Naive thymus-derived CD4-positive, alpha-beta T cell (primary cell): Measurements from ENCODE around the gene RRAS2. TPM values are rescaled to one million over a fixed set of nuclear protein-coding genes. Genes with fewer than 3 reads are reported as not detected.
"Not testable (repeated sequence)": the region's sequence is repeated elsewhere in the genome, so short reads cannot be mapped to it uniquely, and the experiment has no call there.

Source experiments
- ATAC-seq: fragments of 150-1000 bp; cut with Tn5 transposase; 2 replicates; pipeline ENCODE4 v1.10.0; 2021; ENCODE audit warnings: mild to moderate bottlenecking, moderate library complexity
- CTCF ChIA-PET: fragments of 350-600 bp; sonication (Branson Sonifier 250); formaldehyde crosslinking; loops from one replicate; lab custom pipeline; 2021; ENCODE audit warnings: antibody characterized with exemption; lab: Charles Lee
- POLR2A ChIA-PET: fragments of 350-600 bp; sonication (Branson Sonifier 250); formaldehyde crosslinking; loops from one replicate; lab custom pipeline; 2021; ENCODE audit warnings: antibody characterized with exemption, inconsistent platforms; lab: Charles Lee
- DNase-seq, 9 donors: peaks; one replicate each; pipeline versions ENCODE4 v3.0.0 to v3.0.0-alpha.2; 2020 to 2022; ENCODE audit warnings: mixed read lengths in 1 of 9
- H3K27ac ChIP-seq: one replicate; pipeline ENCODE4 v1.7.0; 2013; ENCODE audit warnings: mild to moderate bottlenecking, low read depth, low read length, moderate library complexity
- H3K27me3 ChIP-seq, 2 donors: one replicate each; pipeline ENCODE4 v1.7.0; 2013; ENCODE audit warnings: low read length in 2 of 2, mild to moderate bottlenecking in 2 of 2, moderate library complexity in 2 of 2; ENCODE audit not compliant: control insufficient read depth in 2 of 2, insufficient read depth in 2 of 2
- H3K36me3 ChIP-seq, 3 experiments: 1 replicate in 2 of 3; 2 replicates in 1 of 3; pipeline ENCODE4 v1.7.0; 2013; ENCODE audit warnings: low read length in 3 of 3, mild to moderate bottlenecking in 3 of 3, moderate library complexity in 1 of 3; ENCODE audit not compliant: insufficient read depth in 3 of 3, control insufficient read depth in 2 of 3
- H3K4me1 ChIP-seq, 2 donors: one replicate each; pipeline ENCODE4 v1.7.0; 2013; ENCODE audit warnings: low read length in 2 of 2, mild to moderate bottlenecking in 2 of 2, moderate library complexity in 1 of 2; ENCODE audit not compliant: control insufficient read depth in 2 of 2, insufficient read depth in 2 of 2
- H3K4me3 ChIP-seq: 2 replicates; pipeline ENCODE4 v1.7.0; 2013; ENCODE audit warnings: mild to moderate bottlenecking, low read length
- H3K9me3 ChIP-seq, 3 experiments: 1 replicate in 2 of 3; 2 replicates in 1 of 3; pipeline ENCODE4 v1.7.0; 2013; ENCODE audit warnings: low read length in 3 of 3; ENCODE audit not compliant: control insufficient read depth in 2 of 3
- H3K27ac Mint-ChIP-seq, 9 donors: one replicate each; pipeline ENCODE4 v1.8.0; 2020 to 2022; ENCODE audit warnings: mixed read lengths in 9 of 9, mild to moderate bottlenecking in 8 of 9, moderate library complexity in 5 of 9, inconsistent platforms in 2 of 9
- H3K27me3 Mint-ChIP-seq, 5 donors: one replicate each; pipeline ENCODE4 v1.8.0; 2021 to 2022; ENCODE audit warnings: mixed read lengths in 5 of 5, mild to moderate bottlenecking in 1 of 5
- H3K36me3 Mint-ChIP-seq, 5 donors: one replicate each; pipeline ENCODE4 v1.8.0; 2020 to 2022; ENCODE audit warnings: mixed read lengths in 5 of 5, mild to moderate bottlenecking in 3 of 5, inconsistent platforms in 1 of 5
- H3K4me1 Mint-ChIP-seq, 7 donors: one replicate each; pipeline ENCODE4 v1.8.0; 2020 to 2022; ENCODE audit warnings: mixed read lengths in 7 of 7, mild to moderate bottlenecking in 3 of 7, inconsistent platforms in 1 of 7
- H3K4me3 Mint-ChIP-seq, 10 donors: one replicate each; pipeline ENCODE4 v1.8.0; 2020 to 2022; ENCODE audit warnings: mild to moderate bottlenecking in 10 of 10, mixed read lengths in 10 of 10, moderate library complexity in 6 of 10, inconsistent platforms in 2 of 10
- H3K9me3 Mint-ChIP-seq, 11 donors: one replicate each; pipeline ENCODE4 v1.8.0; 2020 to 2022; ENCODE audit warnings: mixed read lengths in 11 of 11, mild to moderate bottlenecking in 4 of 11, inconsistent platforms in 1 of 11, moderate library complexity in 1 of 11
- intact Hi-C, 2 donors: fragments of 100-400 bp; cut with micrococcal nuclease; formaldehyde crosslinking; loops; one replicate each; pipeline ENCODE4 v1.15.1; 2023
- polyA plus RNA-seq, 2 donors: library from polyadenylated mRNA; unstranded; fragments of 300-500 nt; fragmentation: Illumina TruSeq; gene quantifications; one replicate each; pipeline ENCODE4 v1.2.3, GENCODE V29; 2021
- total RNA-seq, 6 experiments: library from RNA in 5 of 6; stranded (reverse) in 5 of 6; gene quantifications; 1 replicate in 5 of 6; 2 replicates in 1 of 6; pipeline ENCODE4 v1.2.3 and lab custom pipeline; 2021 to 2026

RRAS2 gene
- total and polyA plus RNA-seq, 7 experiments from 2014 or later: 6.0 to 55.3 (median 14.6) TPM

- intact Hi-C loops: no loop called here
- POLR2A ChIA-PET: no interaction called here
- no peaks in the 10 kb centered on the region for H3K27me3 ChIP-seq
- no peaks in the 10 kb centered on the region for H3K36me3 ChIP-seq
- no peak overlapping the region for H3K4me3 ChIP-seq
- DNase-seq: no peak
- Mint-ChIP-seq H3K4me1 (peaks cover 4 to 40% (median 14%) of the 10 kb centered on the region in 7 donors), H3K4me3 (no peak overlapping the region), H3K27ac (no peak overlapping the region), H3K36me3 (peaks cover 3 to 55% (median 17%) of the 10 kb centered on the region in 5 donors), H3K9me3 (peaks cover 0 to 17% (median 7%) of the 10 kb centered on the region in 11 donors), H3K27me3 (no peaks in the 10 kb centered on the region)
- H3K4me1 ChIP-seq: peaks cover 0 to 3% of the 10 kb centered on the region in 2 donors
- no peaks in the 10 kb centered on the region for H3K9me3 ChIP-seq
- no peak overlapping the region for H3K27ac ChIP-seq
- CTCF ChIA-PET: no interaction called here
- ATAC-seq: no peak
Observed at GRCh38 chr11:14347494-14347893, 11.5 kb downstream of the RRAS2 start.

- H3K4me1 Mint-ChIP-seq: peaks cover 11 to 47% (median 23%) of the 10 kb centered on the region in 7 donors
- ChIA-PET CTCF (interaction anchor here (0.6 to 1.2 kb wide), 3 partner anchors 11 to 815 kb away, joined by 3 to 6 read pairs (median 3); no protein-coding TSS in a partner anchor), POLR2A (no interaction called here)
- no peak overlapping the region for H3K4me3 Mint-ChIP-seq
- ATAC-seq (no peak), DNase-seq (no peak)
- H3K36me3 Mint-ChIP-seq: peaks cover 3 to 60% (median 22%) of the 10 kb centered on the region in 5 donors
- peaks cover 0 to 24% (median 7%) of the 10 kb centered on the region in 11 donors for H3K9me3 Mint-ChIP-seq
- Histone ChIP-seq H3K27me3 (no peaks in the 10 kb centered on the region), H3K27ac (no peak overlapping the region), H3K4me3 (no peak overlapping the region), H3K9me3 (no peaks in the 10 kb centered on the region), H3K4me1 (peaks cover 0 to 9% of the 10 kb centered on the region in 2 donors), H3K36me3 (no peaks in the 10 kb centered on the region)
- no peaks in the 10 kb centered on the region for H3K27me3 Mint-ChIP-seq
- H3K27ac Mint-ChIP-seq: no peak overlapping the region
- intact Hi-C loops: no loop called here
Observed at GRCh38 chr11:14346303-14346955, 12.6 kb downstream of the RRAS2 start.

- intact Hi-C loops: no loop called here
- DNase-seq (no peak), ATAC-seq (no peak)
- Mint-ChIP-seq H3K4me1 (peaks cover 11 to 49% (median 23%) of the 10 kb centered on the region in 7 donors), H3K9me3 (peaks cover 0 to 30% (median 8%) of the 10 kb centered on the region in 11 donors), H3K27me3 (no peaks in the 10 kb centered on the region), H3K27ac (no peak overlapping the region), H3K4me3 (no peak overlapping the region), H3K36me3 (peaks cover 3 to 62% (median 28%) of the 10 kb centered on the region in 5 donors)
- no peaks in the 10 kb centered on the region for H3K9me3 ChIP-seq
- ChIA-PET POLR2A (interaction anchor here (0.5 kb wide), 1 partner anchor 16 kb away, joined by 3 read pairs; no protein-coding TSS in a partner anchor), CTCF (interaction anchor here (1.2 to 1.3 kb wide), 2 partner anchors 10 to 109 kb away, joined by 3 to 9 read pairs; no protein-coding TSS in a partner anchor)
- H3K4me3 ChIP-seq: no peak overlapping the region
- H3K27me3 ChIP-seq: no peaks in the 10 kb centered on the region
- H3K36me3 ChIP-seq: no peaks in the 10 kb centered on the region
- no peak overlapping the region for H3K27ac ChIP-seq
- peaks cover 0 to 9% of the 10 kb centered on the region in 2 donors for H3K4me1 ChIP-seq
Observed at GRCh38 chr11:14345668-14346067, 13.3 kb downstream of the RRAS2 start.

GRCh38 chr11:14345016-14345415, 14.0 kb downstream of the RRAS2 start:
- H3K4me3 Mint-ChIP-seq, POLR2A ChIA-PET, ATAC-seq, H3K27me3 ChIP-seq, H3K27ac ChIP-seq, H3K4me3 ChIP-seq, H3K36me3 ChIP-seq, intact Hi-C loops, DNase-seq, H3K27me3 Mint-ChIP-seq, H3K9me3 ChIP-seq, H3K27ac Mint-ChIP-seq: not testable (repeated sequence)
- peaks cover 0 to 30% (median 10%) of the 10 kb centered on the region in 11 donors for H3K9me3 Mint-ChIP-seq
- H3K4me1 ChIP-seq: peaks cover 0 to 12% of the 10 kb centered on the region in 2 donors
- peaks cover 3 to 59% (median 28%) of the 10 kb centered on the region in 5 donors for H3K36me3 Mint-ChIP-seq
- H3K4me1 Mint-ChIP-seq: peaks cover 7 to 48% (median 20%) of the 10 kb centered on the region in 7 donors
- CTCF ChIA-PET: interaction anchor here (1.3 kb wide), 1 partner anchor 109 kb away, joined by 9 read pairs; no protein-coding TSS in a partner anchor

- peaks cover 7 to 41% (median 16%) of the 10 kb centered on the region in 7 donors for H3K4me1 Mint-ChIP-seq
- intact Hi-C loops: no loop called here
Observed at GRCh38 chr11:14342906-14343305, 16.1 kb downstream of the RRAS2 start.

DNA sequence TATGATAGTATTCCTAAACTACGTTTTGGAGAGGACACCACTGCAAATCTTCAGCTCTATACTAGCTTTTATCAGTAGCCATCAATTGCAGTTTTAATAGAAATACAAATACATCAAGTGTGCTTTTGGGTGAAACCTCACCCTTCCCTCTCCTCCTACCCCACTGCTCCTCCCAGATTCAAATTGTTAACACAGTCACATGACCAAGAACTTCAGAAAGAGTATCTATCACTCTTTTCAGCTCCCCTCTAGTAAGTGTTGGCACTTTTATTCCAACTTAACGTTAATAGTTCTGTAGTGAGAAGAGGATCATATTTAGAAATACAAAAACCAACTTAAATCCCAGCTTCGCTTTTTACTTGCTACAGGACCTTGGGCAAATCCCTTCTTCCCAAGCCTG, 17.0 kb downstream of the RRAS2 start:
- intact Hi-C loops: no loop called here
- no peak overlapping the region for H3K27ac Mint-ChIP-seq
- no peak for ATAC-seq
- peaks cover 0 to 31% (median 11%) of the 10 kb centered on the region in 11 donors for H3K9me3 Mint-ChIP-seq
- no peak for DNase-seq
- Histone ChIP-seq H3K27ac (no peak overlapping the region), H3K4me1 (peaks cover 0 to 12% of the 10 kb centered on the region in 2 donors), H3K4me3 (no peak overlapping the region), H3K9me3 (no peaks in the 10 kb centered on the region), H3K36me3 (no peaks in the 10 kb centered on the region), H3K27me3 (no peaks in the 10 kb centered on the region)
- CTCF ChIA-PET: interaction anchor here (1.2 kb wide), 1 partner anchor 566 kb away, joined by 3 read pairs; no protein-coding TSS in a partner anchor
- POLR2A ChIA-PET: interaction anchor here (0.5 to 1.0 kb wide), 3 partner anchors 11 to 195 kb away, joined by 3 to 8 read pairs (median 3); no protein-coding TSS in a partner anchor
- peaks cover 7 to 45% (median 20%) of the 10 kb centered on the region in 7 donors for H3K4me1 Mint-ChIP-seq
- H3K4me3 Mint-ChIP-seq: no peak overlapping the region
- no peaks in the 10 kb centered on the region for H3K27me3 Mint-ChIP-seq
- peaks cover 5 to 50% (median 26%) of the 10 kb centered on the region in 5 donors for H3K36me3 Mint-ChIP-seq

More at GRCh38 chr11:14342906-14343305, 16.1 kb downstream of the RRAS2 start:
- Mint-ChIP-seq H3K27ac (no peak overlapping the region), H3K9me3 (peaks cover 0 to 25% (median 8%) of the 10 kb centered on the region in 11 donors), H3K36me3 (peaks cover 3 to 48% (median 24%) of the 10 kb centered on the region in 5 donors), H3K27me3 (no peaks in the 10 kb centered on the region), H3K4me3 (no peak overlapping the region)
- H3K36me3 ChIP-seq: no peaks in the 10 kb centered on the region
- no peak for ATAC-seq
- ChIA-PET CTCF (interaction anchor here (0.6 to 1.2 kb wide), 3 partner anchors 10 to 565 kb away, joined by 3 to 5 read pairs (median 3); no protein-coding TSS in a partner anchor), POLR2A (interaction anchor here (1.0 kb wide), 1 partner anchor 10 kb away, joined by 3 read pairs; no protein-coding TSS in a partner anchor)
- no peak for DNase-seq
- H3K9me3 ChIP-seq: no peaks in the 10 kb centered on the region
- no peaks in the 10 kb centered on the region for H3K27me3 ChIP-seq
- no peak overlapping the region for H3K4me3 ChIP-seq
- no peak overlapping the region for H3K27ac ChIP-seq
- peaks cover 0 to 12% of the 10 kb centered on the region in 2 donors for H3K4me1 ChIP-seq
